Ascending aorta (tissue), 2 donors: ENCODE measurements around the gene ENPP6. TPM values are rescaled to one million over a fixed set of nuclear protein-coding genes. Genes with fewer than 3 reads are reported as not detected.
A peak's percentile ranks its signal among the peaks of the same experiment; 100 is the strongest.

ENCODE experiments used
- DNase-seq, 2 donors: peaks; one replicate each; pipeline ENCODE4 v3.0.0-alpha.2; 2019; ENCODE audit warnings: low spot score in 2 of 2
- H3K27ac ChIP-seq, 2 donors: fragments of 200-600 bp; sonication (generic); one replicate each; pipeline ENCODE4 v1.5.1; 2016 to 2017; ENCODE audit warnings: mild to moderate bottlenecking in 1 of 2
- H3K27me3 ChIP-seq: fragments of 200-600 bp; sonication (generic); one replicate; pipeline ENCODE4 v1.5.1; 2017
- H3K36me3 ChIP-seq, 2 donors: fragments of 200-600 bp; sonication (generic); one replicate each; pipeline ENCODE4 v1.5.1; 2016
- H3K4me1 ChIP-seq, 2 donors: fragments of 200-600 bp; sonication (generic); one replicate each; pipeline ENCODE4 v1.5.1; 2016 to 2017; ENCODE audit warnings: mild to moderate bottlenecking in 1 of 2
- H3K4me3 ChIP-seq, 2 donors: fragments of 200-600 bp; sonication (generic); one replicate each; pipeline ENCODE4 v1.5.1; 2016 to 2017; ENCODE audit warnings: mild to moderate bottlenecking in 1 of 2
- H3K9me3 ChIP-seq, 2 donors: fragments of 200-600 bp; sonication (generic); one replicate each; pipeline ENCODE4 v1.5.1; 2016
- intact Hi-C: fragments of 100-400 bp; cut with DNase I; formaldehyde crosslinking; loops from one replicate; pipeline ENCODE4 v1.15.1; 2023
- total RNA-seq: library from RNA; depleted of rRNA; stranded (reverse); fragments of >200 nt; gene quantifications from one replicate; pipeline ENCODE4 v1.1.0, GENCODE V29; 2016
- TF ChIP-seq, protein P1 (sequence below), 3 experiments: fragments of 200-600 bp in 2 of 3; fragments of 450-650 bp in 1 of 3; sonication (generic) in 2 of 3; IDR thresholded peaks; one replicate each; pipeline ENCODE4 v1.5.1; 2016 to 2019; ENCODE audit warnings: antibody characterized with exemption in 3 of 3, mild to moderate bottlenecking in 1 of 3, moderate library complexity in 1 of 3

ENPP6 gene
- total RNA-seq, 1 donor from 2014 or later, result not detected

DNA sequence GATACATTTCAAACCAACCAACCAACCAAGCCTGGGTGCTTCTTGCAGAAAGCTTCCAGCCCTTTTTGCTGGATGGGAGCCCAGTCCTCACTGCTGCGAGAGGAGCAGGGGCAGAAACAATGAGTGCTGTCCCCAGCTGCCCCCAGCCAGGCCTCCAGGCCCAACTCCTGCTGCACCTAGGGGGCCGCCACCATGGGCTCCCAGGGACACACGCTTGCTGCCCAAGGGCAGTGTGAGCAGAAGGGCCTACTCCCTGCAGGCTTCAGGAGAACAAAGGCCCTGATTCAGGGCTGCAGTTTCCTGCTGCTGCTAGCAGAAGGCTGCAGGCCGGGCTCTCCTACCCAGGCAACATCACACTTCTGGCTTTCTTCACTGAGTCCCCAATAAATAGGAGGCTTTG, 37.7 kb upstream of the ENPP6 start:
- TF ChIP-seq, protein P1, sequence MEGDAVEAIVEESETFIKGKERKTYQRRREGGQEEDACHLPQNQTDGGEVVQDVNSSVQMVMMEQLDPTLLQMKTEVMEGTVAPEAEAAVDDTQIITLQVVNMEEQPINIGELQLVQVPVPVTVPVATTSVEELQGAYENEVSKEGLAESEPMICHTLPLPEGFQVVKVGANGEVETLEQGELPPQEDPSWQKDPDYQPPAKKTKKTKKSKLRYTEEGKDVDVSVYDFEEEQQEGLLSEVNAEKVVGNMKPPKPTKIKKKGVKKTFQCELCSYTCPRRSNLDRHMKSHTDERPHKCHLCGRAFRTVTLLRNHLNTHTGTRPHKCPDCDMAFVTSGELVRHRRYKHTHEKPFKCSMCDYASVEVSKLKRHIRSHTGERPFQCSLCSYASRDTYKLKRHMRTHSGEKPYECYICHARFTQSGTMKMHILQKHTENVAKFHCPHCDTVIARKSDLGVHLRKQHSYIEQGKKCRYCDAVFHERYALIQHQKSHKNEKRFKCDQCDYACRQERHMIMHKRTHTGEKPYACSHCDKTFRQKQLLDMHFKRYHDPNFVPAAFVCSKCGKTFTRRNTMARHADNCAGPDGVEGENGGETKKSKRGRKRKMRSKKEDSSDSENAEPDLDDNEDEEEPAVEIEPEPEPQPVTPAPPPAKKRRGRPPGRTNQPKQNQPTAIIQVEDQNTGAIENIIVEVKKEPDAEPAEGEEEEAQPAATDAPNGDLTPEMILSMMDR (IDR thresholded peaks at IDR 0.05), result no peak
- DNase-seq, result no peak
- Histone ChIP-seq H3K9me3 (no peaks in the 10 kb centered on the region), H3K27me3 (no peaks in the 10 kb centered on the region), H3K4me3 (no peak overlapping the region), H3K4me1 (no peaks in the 10 kb centered on the region), H3K27ac (no peak overlapping the region), H3K36me3 (no peaks in the 10 kb centered on the region)
- intact Hi-C loops, result no loop called here

DNA sequence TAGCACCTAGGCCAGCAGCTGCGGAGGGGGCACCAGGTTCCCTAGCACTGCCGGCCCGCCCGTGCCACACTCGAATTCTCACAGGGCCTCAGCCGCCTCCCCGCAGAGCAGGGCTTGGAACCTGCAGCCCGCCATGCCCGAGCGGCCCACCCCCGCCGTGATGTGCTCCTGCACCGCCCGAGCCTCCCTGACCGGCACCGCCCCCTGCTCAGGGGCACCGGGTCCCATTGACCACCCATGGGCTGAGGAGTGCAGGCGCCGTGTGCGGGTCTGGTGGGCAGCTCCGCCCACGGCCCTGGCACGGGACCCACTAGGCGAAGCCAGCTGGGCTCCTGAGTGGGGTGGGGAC, 35.4 kb upstream of the ENPP6 start:
- no peak for DNase-seq
- H3K27me3 ChIP-seq, result no peaks in the 10 kb centered on the region
- TF ChIP-seq, protein P1 (IDR thresholded peaks at IDR 0.05), result no peak
- intact Hi-C loops, result no loop called here
- no peaks in the 10 kb centered on the region for H3K9me3 ChIP-seq
- H3K27ac ChIP-seq, result no peak overlapping the region
- no peaks in the 10 kb centered on the region for H3K36me3 ChIP-seq
- H3K4me1 ChIP-seq, result no peaks in the 10 kb centered on the region
- H3K4me3 ChIP-seq, result no peak overlapping the region

DNA sequence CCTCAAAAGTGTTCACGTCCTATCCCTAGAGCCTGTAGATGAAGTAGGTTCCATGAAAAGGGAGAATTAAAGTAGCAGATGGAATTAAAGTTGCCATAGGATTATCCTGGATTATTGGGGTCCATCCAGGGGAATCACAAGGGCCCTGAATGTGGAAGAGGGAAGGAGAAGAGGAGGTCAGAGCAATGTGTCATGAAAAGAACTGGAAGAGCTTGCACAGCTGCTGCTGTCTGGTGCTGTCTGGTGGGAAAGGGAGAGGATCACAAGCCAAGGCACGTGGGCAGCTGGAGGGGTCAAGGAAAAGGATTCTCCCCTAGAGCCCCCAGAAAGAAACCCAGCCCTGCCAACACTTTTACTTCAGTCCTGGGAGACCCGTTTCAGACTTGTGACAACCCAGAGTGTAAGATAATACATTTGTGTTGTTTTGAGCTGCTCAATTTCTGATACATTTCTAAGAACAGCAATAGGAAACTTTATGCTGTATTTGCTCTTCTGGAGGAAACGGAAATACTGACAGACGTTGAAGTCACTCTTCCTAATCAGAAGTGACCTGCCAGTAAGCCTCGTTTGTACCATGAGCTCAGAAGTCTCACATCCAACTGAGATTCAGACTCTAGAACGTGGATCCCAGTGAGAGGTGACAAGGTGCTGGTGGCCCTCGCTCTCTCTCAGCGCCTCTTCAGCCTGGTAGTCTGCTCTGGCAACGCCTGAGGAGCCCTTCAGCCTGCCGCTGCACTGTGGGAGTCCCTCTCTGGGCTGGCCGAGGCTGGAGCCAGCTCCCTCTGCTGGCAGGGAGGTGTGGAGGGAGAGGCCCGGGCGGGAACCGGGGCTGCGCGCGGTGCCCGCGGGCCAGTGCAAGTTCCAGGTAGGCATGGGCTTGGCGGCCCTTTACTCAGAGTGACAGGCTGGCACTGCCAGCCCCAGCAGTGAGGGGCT, 34.7 kb upstream of the ENPP6 start:
- no peaks in the 10 kb centered on the region for H3K36me3 ChIP-seq
- no peak overlapping the region for H3K27ac ChIP-seq
- no peaks in the 10 kb centered on the region for H3K9me3 ChIP-seq
- intact Hi-C loops, result no loop called here
- no peak overlapping the region for H3K4me3 ChIP-seq
- H3K4me1 ChIP-seq, result no peaks in the 10 kb centered on the region
- DNase-seq, result no peak
- TF ChIP-seq, protein P1 (IDR thresholded peaks at IDR 0.05), result no peak
- no peaks in the 10 kb centered on the region for H3K27me3 ChIP-seq

DNA sequence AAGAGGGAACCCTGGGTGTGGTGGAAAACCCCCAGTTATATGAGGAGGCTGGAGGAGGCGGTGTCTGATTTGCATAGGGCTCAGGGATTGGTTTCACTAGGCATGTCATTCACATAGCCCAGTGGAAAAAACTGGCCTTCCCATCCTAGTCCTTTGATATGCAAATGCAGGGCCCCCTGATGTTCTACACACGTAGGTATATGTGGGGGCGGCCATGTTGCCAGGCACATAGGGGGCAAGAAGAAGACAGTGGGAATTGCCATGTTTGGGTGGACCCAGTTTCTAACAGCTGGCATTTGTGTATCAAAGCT, 34.0 kb upstream of the ENPP6 start:
- no peak for DNase-seq
- Histone ChIP-seq H3K36me3 (no peaks in the 10 kb centered on the region), H3K9me3 (no peaks in the 10 kb centered on the region), H3K4me1 (no peaks in the 10 kb centered on the region), H3K27ac (no peak overlapping the region), H3K4me3 (no peak overlapping the region), H3K27me3 (no peaks in the 10 kb centered on the region)
- intact Hi-C loops, result no loop called here
- TF ChIP-seq, protein P1 (IDR thresholded peaks at IDR 0.05), result no peak

DNA sequence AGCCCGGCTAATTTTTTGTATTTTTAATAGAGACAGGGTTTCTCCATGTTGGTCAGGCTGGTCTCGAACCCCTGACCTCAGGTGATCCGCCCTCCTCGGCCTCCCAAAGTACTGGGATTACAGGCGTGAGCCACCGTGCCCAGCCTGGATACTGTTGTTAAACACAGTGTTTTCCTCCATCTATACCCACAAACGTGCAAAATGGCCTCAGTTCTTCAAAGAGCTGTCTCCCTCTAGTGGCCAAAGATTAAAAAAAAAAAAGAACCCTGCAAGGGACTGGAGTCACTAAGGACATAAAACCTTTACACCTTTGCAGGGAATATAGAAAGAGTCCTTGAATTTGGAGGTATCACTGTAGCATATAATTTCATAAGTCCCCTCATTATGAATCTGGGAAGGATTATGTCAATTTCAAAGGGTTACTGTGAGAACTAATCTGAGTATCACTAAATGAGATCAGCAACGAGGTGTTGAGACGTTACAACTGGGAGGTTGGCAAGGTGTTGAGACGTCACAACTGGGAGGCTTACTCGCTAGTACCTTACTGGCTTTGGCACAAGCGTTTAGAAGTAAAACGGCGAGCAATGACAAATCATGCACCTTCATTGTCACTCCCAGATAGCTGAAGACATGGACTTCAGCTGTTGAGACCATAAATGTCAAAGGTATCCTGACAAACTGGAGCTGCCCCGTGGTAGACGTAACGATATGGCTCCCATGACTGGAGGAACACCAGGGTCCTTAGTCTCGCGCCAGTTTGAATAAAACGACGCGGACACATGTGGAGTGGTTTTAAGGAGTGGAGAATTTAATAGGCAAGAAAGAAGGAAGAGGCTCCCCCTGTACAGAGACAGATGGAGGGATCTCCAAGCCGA, 33.4 kb upstream of the ENPP6 start:
- Histone ChIP-seq H3K4me3 (no peak overlapping the region), H3K4me1 (no peaks in the 10 kb centered on the region)
- intact Hi-C loops, result no loop called here

More for the DNA sequence above, 33.4 kb upstream of the ENPP6 start:
- no peaks in the 10 kb centered on the region for H3K9me3 ChIP-seq
- DNase-seq, result no peak
- no peaks in the 10 kb centered on the region for H3K27me3 ChIP-seq
- TF ChIP-seq, protein P1 (IDR thresholded peaks at IDR 0.05), result peak in 2 of 3 experiments; percentile 29 to 40
- H3K36me3 ChIP-seq, result no peaks in the 10 kb centered on the region
- no peak overlapping the region for H3K27ac ChIP-seq
